Fibroblast of upper back skin (primary cell): ENCODE data around the gene STMN3.
"Not testable (repeated sequence)": the region's sequence is repeated elsewhere in the genome, so short reads cannot be mapped to it uniquely, and the experiment has no call there.

Experiments
- DNase-seq: peaks from one replicate; pipeline ENCODE4 v3.0.0-alpha.2; 2013

Gene STMN3

GRCh38 chr20:63675681-63676368, 22.6 kb upstream of the STMN3 start:
- DNase-seq = no peak

GRCh38 chr20:63673951-63674350, 20.7 kb upstream of the STMN3 start:
- DNase-seq = no peak

GRCh38 chr20:63672666-63673065, 19.4 kb upstream of the STMN3 start:
- no peak for DNase-seq

- not testable (repeated sequence) for DNase-seq
Measured at GRCh38 chr20:63671695-63672094, 18.5 kb upstream of the STMN3 start.

GRCh38 chr20:63668351-63668750, 15.1 kb upstream of the STMN3 start:
- DNase-seq = no peak

- no peak for DNase-seq
Measured at GRCh38 chr20:63667858-63668257, 14.6 kb upstream of the STMN3 start.

- no peak for DNase-seq
Measured at GRCh38 chr20:63665708-63666107, 12.5 kb upstream of the STMN3 start.

- peak; percentile 18 for DNase-seq
Measured at GRCh38 chr20:63664861-63665594, 11.8 kb upstream of the STMN3 start.

GRCh38 chr20:63664143-63664851, 11.1 kb upstream of the STMN3 start:
- no peak for DNase-seq

- no peak for DNase-seq
Measured at GRCh38 chr20:63663332-63664066, 10.3 kb upstream of the STMN3 start.

GRCh38 chr20:63662813-63663189, 9.6 kb upstream of the STMN3 start:
- no peak for DNase-seq

- DNase-seq = no peak
Measured at GRCh38 chr20:63661959-63662812, 9.0 kb upstream of the STMN3 start.

GRCh38 chr20:63661108-63661507, 7.9 kb upstream of the STMN3 start:
- no peak for DNase-seq

- DNase-seq = no peak
Measured at GRCh38 chr20:63660622-63661021, 7.4 kb upstream of the STMN3 start.

GRCh38 chr20:63660174-63660573, 7.0 kb upstream of the STMN3 start:
- DNase-seq = not testable (repeated sequence)

GRCh38 chr20:63659370-63659769, 6.1 kb upstream of the STMN3 start:
- DNase-seq = no peak

GRCh38 chr20:63658749-63659187, 5.5 kb upstream of the STMN3 start:
- DNase-seq = peak; percentile 28

- peak; percentile 87 for DNase-seq
Measured at GRCh38 chr20:63657937-63658748, 4.9 kb upstream of the STMN3 start, which contains the start of gene RTEL1. RTEL1 (plus strand) TSS chr20:63658312; CDS start chr20:63659403, 1,091 bp downstream.

- no peak for DNase-seq
Measured at GRCh38 chr20:63657260-63657936, 4.2 kb upstream of the STMN3 start.

- no peak for DNase-seq
Measured at GRCh38 chr20:63656451-63656850, 3.2 kb upstream of the STMN3 start.

- no peak for DNase-seq
Measured at GRCh38 chr20:63655249-63655648, 2.0 kb upstream of the STMN3 start.
